ENCODE results near the gene CLMP. TPM values are rescaled to one million over a fixed set of nuclear protein-coding genes. Genes with fewer than 3 reads are reported as not detected.

The CLMP gene
- total and polyA plus RNA-seq, 2 donors (not counting 3 experiments of a cell fraction or from before 2014, with no cell fraction given): 0.03 to 0.18 TPM

DNA sequence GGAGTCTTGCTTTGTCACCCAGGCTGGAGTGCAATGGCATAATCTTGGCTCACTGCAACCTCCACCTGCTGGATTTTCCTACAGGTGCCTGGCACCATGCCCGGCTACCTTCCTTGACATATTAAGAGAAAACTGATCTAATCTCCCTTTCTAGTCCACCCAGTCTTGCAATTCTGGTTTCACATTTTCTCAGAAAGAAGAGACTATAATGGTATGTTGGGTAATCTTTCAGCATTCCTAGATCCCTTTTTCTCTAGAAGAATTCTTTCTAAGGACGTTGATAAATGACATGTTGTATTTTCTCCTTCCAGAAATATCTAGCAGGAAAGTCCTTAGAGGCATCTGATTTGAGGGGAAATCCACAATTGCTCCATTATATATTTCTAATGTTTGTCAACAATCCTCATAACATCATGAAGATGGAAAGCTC, 122.7 kb downstream of the CLMP start:
- Histone ChIP-seq H3K4me2 (ENCODE audit: insufficient read depth, low read length) (no peak overlapping the region), H3K9ac (replicated peaks; ENCODE audit: extremely low read depth, insufficient read depth, low read length) (no peak overlapping the region), H3K4me3 (replicated peaks in 1 of 3; ENCODE audit: insufficient read depth in 1 of 3, low read depth in 1 of 3, low read length in 3 of 3) (no peak overlapping the region), H3K79me2 (ENCODE audit: control insufficient read depth, insufficient read depth, low read length) (no peaks in the 10 kb centered on the region), H3K9me1 (replicated peaks; ENCODE audit: control insufficient read depth, extremely low read depth, insufficient read depth, low read length) (no peaks in the 10 kb centered on the region), H4K20me1 (replicated peaks; ENCODE audit: control insufficient read depth, extremely low read depth, insufficient read depth, low read length) (no peaks in the 10 kb centered on the region), H3K9me3 (replicated peaks; ENCODE audit: control insufficient read depth, insufficient read depth, low read length) (no peaks in the 10 kb centered on the region), H2AFZ (ENCODE audit: low read depth, low read length) (no peak overlapping the region), H3K36me3 (ENCODE audit: control insufficient read depth in 2 of 2, extremely low read depth in 1 of 2, insufficient read depth in 2 of 2, low read length in 2 of 2) (no peaks in the 10 kb centered on the region), H3K27me3 (ENCODE audit: control insufficient read depth in 2 of 2, insufficient read depth in 2 of 2, low read length in 2 of 2) (no peaks in the 10 kb centered on the region), H3K27ac (ENCODE audit: insufficient read depth, low read depth, low read length) (no peak overlapping the region), H3K4me1 (ENCODE audit: control insufficient read depth, extremely low read depth, insufficient read depth, low read length) (no peaks in the 10 kb centered on the region)
- TF ChIP-seq EZH2 (IDR thresholded peaks at IDR 0.05; ENCODE audit: borderline replicate concordance, low read depth, low read length, severe bottlenecking) (no peak), FOS (IDR thresholded peaks at IDR 0.05; ENCODE audit: borderline replicate concordance, insufficient read depth, low read length) (no peak), MYC (IDR thresholded peaks at IDR 0.05; ENCODE audit: low read depth, low read length) (no peak), POLR2A (IDR thresholded peaks at IDR 0.05; ENCODE audit: low read depth, low read length) (no peak), POLR2AphosphoS5 (IDR thresholded peaks at IDR 0.05; ENCODE audit: insufficient read depth, low read depth, low read length) (no peak), GATA2 (IDR thresholded peaks at IDR 0.05; ENCODE audit: insufficient read depth, insufficient read length, low read depth, low read length) (no peak), JUN (IDR thresholded peaks at IDR 0.05; ENCODE audit: borderline replicate concordance, insufficient read depth, insufficient read length, low read depth) (no peak)
- TF ChIP-seq, protein P1, sequence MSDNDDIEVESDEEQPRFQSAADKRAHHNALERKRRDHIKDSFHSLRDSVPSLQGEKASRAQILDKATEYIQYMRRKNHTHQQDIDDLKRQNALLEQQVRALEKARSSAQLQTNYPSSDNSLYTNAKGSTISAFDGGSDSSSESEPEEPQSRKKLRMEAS (IDR thresholded peaks at IDR 0.05; ENCODE audit: insufficient read depth, insufficient read length): no peak
- TF ChIP-seq, protein P2, sequence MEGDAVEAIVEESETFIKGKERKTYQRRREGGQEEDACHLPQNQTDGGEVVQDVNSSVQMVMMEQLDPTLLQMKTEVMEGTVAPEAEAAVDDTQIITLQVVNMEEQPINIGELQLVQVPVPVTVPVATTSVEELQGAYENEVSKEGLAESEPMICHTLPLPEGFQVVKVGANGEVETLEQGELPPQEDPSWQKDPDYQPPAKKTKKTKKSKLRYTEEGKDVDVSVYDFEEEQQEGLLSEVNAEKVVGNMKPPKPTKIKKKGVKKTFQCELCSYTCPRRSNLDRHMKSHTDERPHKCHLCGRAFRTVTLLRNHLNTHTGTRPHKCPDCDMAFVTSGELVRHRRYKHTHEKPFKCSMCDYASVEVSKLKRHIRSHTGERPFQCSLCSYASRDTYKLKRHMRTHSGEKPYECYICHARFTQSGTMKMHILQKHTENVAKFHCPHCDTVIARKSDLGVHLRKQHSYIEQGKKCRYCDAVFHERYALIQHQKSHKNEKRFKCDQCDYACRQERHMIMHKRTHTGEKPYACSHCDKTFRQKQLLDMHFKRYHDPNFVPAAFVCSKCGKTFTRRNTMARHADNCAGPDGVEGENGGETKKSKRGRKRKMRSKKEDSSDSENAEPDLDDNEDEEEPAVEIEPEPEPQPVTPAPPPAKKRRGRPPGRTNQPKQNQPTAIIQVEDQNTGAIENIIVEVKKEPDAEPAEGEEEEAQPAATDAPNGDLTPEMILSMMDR (IDR thresholded peaks at IDR 0.05; ENCODE audit: extremely low read depth in 1 of 2, insufficient read depth in 1 of 2, low read depth in 1 of 2, low read length in 2 of 2): no peak
- ChIA-PET CTCF (no interaction called here), POLR2A (no interaction called here)
- dilution Hi-C loops (cut with MboI; ENCODE audit: extremely low pct_ligation_motif_present, low sequenced_read_pairs): no loop called here
- BruUV-seq (replicated peaks): no TSS peak
- FAIRE-seq (no peak), DNase-seq (ENCODE audit: low read depth, low spot score) (no peak)
- intact Hi-C loops (cut with micrococcal nuclease): no loop called here
